HCT116 (cell line): Measurements from ENCODE around the gene SDK1. TPM values are rescaled to one million over a fixed set of nuclear protein-coding genes. Genes with fewer than 3 reads are reported as not detected.
"Not testable (repeated sequence)": the region's sequence is repeated elsewhere in the genome, so short reads cannot be mapped to it uniquely, and the experiment has no call there.

ENCODE experiments used
- ATAC-seq: fragments of 200-7000 bp; cut with Tn5 transposase; 2 replicates; pipeline ENCODE4 v1.9.1; 2020; ENCODE audit warnings: mild to moderate bottlenecking, moderate library complexity
- BruUV-seq: library from RNA; stranded (reverse); fragments of 400-500 nt; replicated peaks from 2 replicates; lab custom pipeline; 2021; lab: Mats Ljungman, UMichigan
- CTCF ChIA-PET: fragments of 300-600 bp; sonication (Branson Sonifier 250); formaldehyde crosslinking; loops from one replicate; lab custom pipeline; 2021; ENCODE audit warnings: antibody characterized with exemption; lab: Charles Lee
- POLR2A ChIA-PET: fragments of 300-600, 350-600 bp; sonication (Branson Sonifier 250); formaldehyde crosslinking; loops from one replicate; lab custom pipeline; 2021; ENCODE audit warnings: antibody characterized with exemption; lab: Charles Lee
- RAD21 ChIA-PET, 2 experiments: fragments of 300-600 bp; sonication (Branson Sonifier 250); formaldehyde crosslinking; loops; one replicate each; lab custom pipeline; 2023; ENCODE audit warnings: low total read pairs in 2 of 2; ENCODE audit not compliant: uncharacterized antibody in 2 of 2, unreplicated experiment in 2 of 2, low non-redundant PET in 1 of 2; lab: Charles Lee
- DNase-seq: peaks from one replicate; pipeline ENCODE4 v3.0.0-alpha.2; 2010; ENCODE audit warnings: low read depth, low spot score
- H2AFZ ChIP-seq: fragments of 200-600 bp; shearing (Covaris generic), sonication (generic); 2 replicates; pipeline ENCODE4 v1.6.1; 2017; ENCODE audit warnings: low read depth, mixed run types, mixed read lengths, antibody characterized with exemption, low read length; ENCODE audit not compliant: poor library complexity, severe bottlenecking
- H3K27ac ChIP-seq: 2 replicates; pipeline ENCODE4 v1.5.1; 2012; ENCODE audit warnings: low read depth, low read length
- H3K27me3 ChIP-seq: fragments of 200-600 bp; sonication (generic); 2 replicates; pipeline ENCODE4 v1.6.1; 2016; ENCODE audit warnings: mixed run types, low read length, mixed read lengths; ENCODE audit not compliant: insufficient read depth
- H3K36me3 ChIP-seq, 2 experiments: fragments of 200-500 bp in 1 of 2; fragments of 200-600 bp in 1 of 2; sonication (Bioruptor generic) in 1 of 2; sonication (generic) in 1 of 2; 2 replicates each; pipeline versions ENCODE4 v1.5.1 to v1.6.1; 2014 to 2016; ENCODE audit warnings: low read length in 2 of 2, inconsistent platforms in 1 of 2, mixed read lengths in 1 of 2, mixed run types in 1 of 2; ENCODE audit not compliant: insufficient read depth in 2 of 2, control insufficient read depth in 1 of 2
- H3K4me1 ChIP-seq, 2 experiments: fragments of 200-600 bp in 1 of 2; sonication (generic) in 1 of 2; 2 replicates each; pipeline versions ENCODE4 v1.5.1 to v1.6.1; 2012 to 2017; ENCODE audit warnings: low read length in 2 of 2, inconsistent platforms in 1 of 2, mild to moderate bottlenecking in 1 of 2, mixed read lengths in 1 of 2, mixed run types in 1 of 2, moderate library complexity in 1 of 2; ENCODE audit not compliant: insufficient read depth in 2 of 2, control insufficient read depth in 1 of 2
- H3K4me2 ChIP-seq: fragments of 200-600 bp; sonication (generic); 2 replicates; pipeline ENCODE4 v1.6.1; 2017; ENCODE audit warnings: mixed run types, low read length, mixed read lengths
- H3K4me3 ChIP-seq, 2 experiments: fragments of 200-600 bp in 1 of 2; sonication (generic) in 1 of 2; replicated peaks in 1 of 2; 2 replicates each; pipeline ENCODE4 v1.5.1; 2011 to 2016; ENCODE audit warnings: low read length in 2 of 2, control low read depth in 1 of 2, low read depth in 1 of 2, mild to moderate bottlenecking in 1 of 2, mixed read lengths in 1 of 2, mixed run types in 1 of 2
- H3K79me2 ChIP-seq: fragments of 200-600 bp; sonication (generic); 2 replicates; pipeline ENCODE4 v1.6.1; 2017; ENCODE audit warnings: mild to moderate bottlenecking, mixed run types, low read length, moderate library complexity, mixed read lengths; ENCODE audit not compliant: insufficient read depth
- H3K9ac ChIP-seq: fragments of 200-600 bp; sonication (generic); 2 replicates; pipeline ENCODE4 v1.6.1; 2016; ENCODE audit warnings: low read length, mixed read lengths
- H3K9me2 ChIP-seq: fragments of 200-600 bp; sonication (generic), shearing (Covaris generic); 2 replicates; pipeline ENCODE4 v1.6.1; 2017; ENCODE audit warnings: mixed run types, mild to moderate bottlenecking, moderate library complexity; ENCODE audit not compliant: insufficient read depth
- H3K9me3 ChIP-seq, 2 experiments: fragments of 200-500 bp in 1 of 2; fragments of 200-600 bp in 1 of 2; sonication (Bioruptor generic) in 1 of 2; sonication (generic) in 1 of 2; 2 replicates each; pipeline ENCODE4 v1.6.1; 2014 to 2017; ENCODE audit warnings: low read length in 2 of 2, mixed read lengths in 2 of 2, inconsistent platforms in 1 of 2, low read depth in 1 of 2, mild to moderate bottlenecking in 1 of 2, mixed run types in 1 of 2, moderate library complexity in 1 of 2; ENCODE audit not compliant: control insufficient read depth in 1 of 2, insufficient read depth in 1 of 2
- H4K20me1 ChIP-seq: fragments of 200-600 bp; sonication (generic), shearing (Covaris generic); 2 replicates; pipeline ENCODE4 v1.6.1; 2017; ENCODE audit warnings: mixed run types, mild to moderate bottlenecking, moderate library complexity; ENCODE audit not compliant: insufficient read depth
- CBX3 ChIP-seq: IDR thresholded peaks from 2 replicates; pipeline ENCODE4 v1.6.1; 2012; ENCODE audit warnings: low read depth
- EGR1 ChIP-seq: IDR thresholded peaks from 2 replicates; pipeline ENCODE4 v1.6.1; 2012; ENCODE audit warnings: low read depth
- JUND ChIP-seq: IDR thresholded peaks from 2 replicates; pipeline ENCODE4 v1.6.1; 2012
- intact Hi-C: fragments of 100-400 bp; cut with micrococcal nuclease; formaldehyde crosslinking; loops from 2 replicates; pipeline ENCODE4 v1.10.0; 2022
- total RNA-seq: library from RNA; stranded (reverse); gene quantifications from one replicate; pipeline ENCODE4 v1.2.1, GENCODE V29; 2021; ENCODE audit not compliant: unreplicated experiment
- TF ChIP-seq, protein P1 (sequence below), 3 experiments: fragments of 200-600 bp in 1 of 3; sonication (generic) in 1 of 3; IDR thresholded peaks in 2 of 3; conservative IDR thresholded peaks in 1 of 3; 2 replicates each; pipeline ENCODE4 v1.5.1; 2012 to 2017; ENCODE audit warnings: low read depth in 2 of 3, low read length in 2 of 3, antibody characterized with exemption in 1 of 3, borderline replicate concordance in 1 of 3, control low read depth in 1 of 3, mild to moderate bottlenecking in 1 of 3, mixed read lengths in 1 of 3, mixed run types in 1 of 3, moderate library complexity in 1 of 3; ENCODE audit not compliant: insufficient read depth in 1 of 3

Gene SDK1
- total RNA-seq, 1 experiment from 2014 or later: 0.05 TPM

- BruUV-seq, H3K9me3 ChIP-seq, H3K9ac ChIP-seq, RAD21 ChIA-PET, H3K79me2 ChIP-seq, H4K20me1 ChIP-seq, H3K4me2 ChIP-seq, H3K9me2 ChIP-seq, CTCF ChIA-PET, H3K27me3 ChIP-seq, H3K36me3 ChIP-seq, H2AFZ ChIP-seq, ATAC-seq, H3K27ac ChIP-seq, POLR2A ChIA-PET, DNase-seq, intact Hi-C loops, H3K4me1 ChIP-seq, H3K4me3 ChIP-seq: not testable (repeated sequence)
These were observed 916.1 kb downstream of the SDK1 start for GRCh38 chr7:4217126-4217660.

DNA sequence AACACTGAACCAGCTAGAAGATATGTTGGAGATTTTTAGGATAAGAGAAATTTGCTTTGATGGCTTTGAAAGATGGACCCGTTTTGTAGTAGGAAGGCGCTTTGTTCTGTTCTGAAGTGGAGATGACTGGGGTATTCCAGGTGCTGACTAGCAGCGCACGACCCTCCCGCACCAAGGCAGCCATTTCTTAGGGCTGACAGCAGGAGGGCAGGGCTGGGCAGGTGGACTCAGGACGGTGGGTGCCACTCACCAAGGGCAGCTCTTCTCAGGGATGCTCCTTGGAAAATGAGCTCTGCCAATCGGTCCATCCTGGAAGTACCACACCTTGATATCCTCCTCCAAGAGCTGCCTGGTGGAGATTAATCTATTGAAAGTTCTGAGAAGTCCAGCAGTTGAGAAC lies 917.4 kb downstream of the SDK1 start:
- Histone ChIP-seq H3K4me3 (no peak overlapping the region), H3K27me3 (no peaks in the 10 kb centered on the region), H3K4me2 (no peak overlapping the region), H3K9ac (no peak overlapping the region), H3K9me3 (no peaks in the 10 kb centered on the region), H3K27ac (no peak overlapping the region), H3K4me1 (no peaks in the 10 kb centered on the region), H4K20me1 (no peaks in the 10 kb centered on the region), H2AFZ (no peak overlapping the region), H3K36me3 (no peaks in the 10 kb centered on the region), H3K79me2 (no peaks in the 10 kb centered on the region), H3K9me2 (no peaks in the 10 kb centered on the region)
- RAD21 ChIA-PET: no interaction called here
- POLR2A ChIA-PET: no interaction called here
- no peak for ATAC-seq
- no TSS peak for BruUV-seq
- DNase-seq: no peak
- CTCF ChIA-PET: no interaction called here
- intact Hi-C loops: no loop called here
- no peak for TF ChIP-seq EGR1
- TF ChIP-seq, protein P1, sequence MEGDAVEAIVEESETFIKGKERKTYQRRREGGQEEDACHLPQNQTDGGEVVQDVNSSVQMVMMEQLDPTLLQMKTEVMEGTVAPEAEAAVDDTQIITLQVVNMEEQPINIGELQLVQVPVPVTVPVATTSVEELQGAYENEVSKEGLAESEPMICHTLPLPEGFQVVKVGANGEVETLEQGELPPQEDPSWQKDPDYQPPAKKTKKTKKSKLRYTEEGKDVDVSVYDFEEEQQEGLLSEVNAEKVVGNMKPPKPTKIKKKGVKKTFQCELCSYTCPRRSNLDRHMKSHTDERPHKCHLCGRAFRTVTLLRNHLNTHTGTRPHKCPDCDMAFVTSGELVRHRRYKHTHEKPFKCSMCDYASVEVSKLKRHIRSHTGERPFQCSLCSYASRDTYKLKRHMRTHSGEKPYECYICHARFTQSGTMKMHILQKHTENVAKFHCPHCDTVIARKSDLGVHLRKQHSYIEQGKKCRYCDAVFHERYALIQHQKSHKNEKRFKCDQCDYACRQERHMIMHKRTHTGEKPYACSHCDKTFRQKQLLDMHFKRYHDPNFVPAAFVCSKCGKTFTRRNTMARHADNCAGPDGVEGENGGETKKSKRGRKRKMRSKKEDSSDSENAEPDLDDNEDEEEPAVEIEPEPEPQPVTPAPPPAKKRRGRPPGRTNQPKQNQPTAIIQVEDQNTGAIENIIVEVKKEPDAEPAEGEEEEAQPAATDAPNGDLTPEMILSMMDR (IDR thresholded peaks at IDR 0.05 in 2 of 3, conservative IDR thresholded peaks at IDR 0.05 in 1 of 3; ENCODE audit: borderline replicate concordance in 1 of 3, insufficient read depth in 1 of 3, low read depth in 2 of 3, low read length in 2 of 3): no peak
- no peak for TF ChIP-seq CBX3
- TF ChIP-seq JUND: no peak
